Measurements from ENCODE around the gene ACTN1.
A peak's percentile ranks its signal among the peaks of the same experiment; 100 is the strongest.
"Not testable (repeated sequence)": the region's sequence is repeated elsewhere in the genome, so short reads cannot be mapped to it uniquely, and the experiment has no call there.

Gene ACTN1

GRCh38 chr14:68979021-68979721, at the start of gene ACTN1:
ACTN1 (minus strand) TSS chr14:68979302; CDS start chr14:68979056, 246 bp downstream.
- ATAC-seq: peak; percentile 65 to 70

- no peak for ATAC-seq
These were observed 48.3 kb upstream of the ACTN1 start for GRCh38 chr14:69027242-69027913.

GRCh38 chr14:69023035-69023434, 43.9 kb upstream of the ACTN1 start:
- no peak for ATAC-seq

GRCh38 chr14:69022093-69022492, 43.0 kb upstream of the ACTN1 start:
- ATAC-seq: not testable (repeated sequence)

- no peak for ATAC-seq
These were observed 38.6 kb upstream of the ACTN1 start for GRCh38 chr14:69017706-69018105.

GRCh38 chr14:69014829-69015259, 35.7 kb upstream of the ACTN1 start:
- no peak for ATAC-seq

- ATAC-seq: no peak
These were observed 35.1 kb upstream of the ACTN1 start for GRCh38 chr14:69013943-69014782.

- ATAC-seq: no peak
These were observed 33.3 kb upstream of the ACTN1 start for GRCh38 chr14:69012256-69012953.

- ATAC-seq: no peak
These were observed 31.5 kb upstream of the ACTN1 start for GRCh38 chr14:69010648-69011047.

- no peak for ATAC-seq
These were observed 29.4 kb upstream of the ACTN1 start for GRCh38 chr14:69008421-69008884.

GRCh38 chr14:69006346-69006745, 27.2 kb upstream of the ACTN1 start:
- no peak for ATAC-seq

GRCh38 chr14:69005432-69006148, 26.5 kb upstream of the ACTN1 start:
- ATAC-seq: no peak

- ATAC-seq: no peak
These were observed 25.8 kb upstream of the ACTN1 start for GRCh38 chr14:69004731-69005431.

GRCh38 chr14:69003626-69004025, 24.5 kb upstream of the ACTN1 start:
- ATAC-seq: no peak

GRCh38 chr14:69002069-69002468, 23.0 kb upstream of the ACTN1 start:
- peak in 1 of 2 donors; percentile 27 for ATAC-seq

GRCh38 chr14:69001375-69001774, 22.3 kb upstream of the ACTN1 start:
- ATAC-seq: no peak

- ATAC-seq: no peak
These were observed 19.0 kb upstream of the ACTN1 start for GRCh38 chr14:68998062-68998461.

- ATAC-seq: peak in 1 of 2 donors; percentile 10
These were observed 16.6 kb upstream of the ACTN1 start for GRCh38 chr14:68995731-68996130.

- no peak for ATAC-seq
These were observed 15.0 kb upstream of the ACTN1 start for GRCh38 chr14:68994056-68994455.

GRCh38 chr14:68987653-68988036, 8.5 kb upstream of the ACTN1 start:
- no peak for ATAC-seq

GRCh38 chr14:68986926-68987652, 8.0 kb upstream of the ACTN1 start:
- peak; percentile 92 to 98 for ATAC-seq
